HG02571 (cell line): ENCODE data around the gene PDX1.

Source experiments
- ATAC-seq: cut with Tn5 transposase; IDR thresholded peaks from one replicate; pipeline ENCODE4 v1.9.1; 2021; ENCODE audit warnings: mild to moderate bottlenecking, moderate library complexity; ENCODE audit not compliant: unreplicated experiment

PDX1 gene

DNA sequence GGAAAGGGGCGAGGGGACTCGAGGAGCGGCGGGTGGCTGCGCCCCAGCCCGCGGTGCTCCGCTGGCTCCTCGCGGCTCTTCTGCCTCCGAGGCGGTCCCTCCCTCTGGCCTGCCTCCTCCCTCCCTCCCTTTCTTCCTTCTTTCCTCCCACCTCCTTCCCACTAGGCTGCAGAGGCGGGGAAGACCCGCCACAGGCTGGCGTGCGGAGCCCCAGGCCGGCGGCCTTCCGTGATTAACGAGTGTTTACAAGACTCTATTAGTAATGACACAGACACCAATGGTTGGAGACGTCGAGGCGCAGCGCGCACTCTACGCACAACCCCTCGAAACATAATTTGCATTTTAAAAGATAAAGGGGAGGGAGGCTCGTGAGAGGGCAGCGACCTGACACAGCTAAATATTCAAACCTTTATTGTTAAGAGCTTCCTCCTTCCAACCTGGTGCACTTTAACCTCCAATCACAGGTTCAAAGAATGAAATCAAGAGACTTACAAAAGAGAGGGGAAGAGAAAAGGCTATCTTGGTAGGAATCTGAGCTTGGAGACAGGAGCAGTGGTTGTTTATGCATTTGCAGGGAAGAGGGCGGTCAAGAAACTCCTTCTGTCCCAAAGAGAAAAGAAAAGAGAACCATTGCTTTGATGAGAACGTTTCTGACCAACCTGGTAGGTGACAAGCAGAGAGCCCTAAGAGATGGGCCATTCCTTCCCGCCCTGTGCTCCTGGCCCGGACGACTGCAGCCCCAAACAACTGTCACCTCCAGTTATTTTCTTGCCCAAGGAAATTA is 49.5 kb downstream of the PDX1 start, which contains the start of gene CDX2:
Gene CDX2, minus strand, starts transcription at position 234 of the 784 bp plus-strand sequence. CDS start 309 bp downstream, outside the sequence.
- no peak for ATAC-seq

DNA sequence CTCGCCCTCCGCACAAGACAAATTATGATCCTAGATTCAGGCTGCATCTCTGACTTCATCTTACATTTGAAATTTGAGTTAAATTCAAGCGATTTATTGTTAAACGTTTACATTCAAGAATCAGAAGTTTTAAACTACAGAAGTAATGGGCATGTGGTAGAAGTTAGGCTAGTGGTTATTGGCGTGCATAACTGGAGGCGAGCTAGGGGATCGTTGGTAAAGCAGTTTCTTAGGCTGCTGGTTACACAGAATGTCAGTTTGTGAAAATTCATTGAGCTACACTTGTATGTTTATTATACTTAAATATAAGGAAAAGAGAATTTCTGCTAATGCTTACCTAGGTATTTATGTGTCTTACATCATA is 50.0 kb downstream of the PDX1 start:
- ATAC-seq: no peak

GRCh38 chr13:27970382-27971235 is 50.8 kb downstream of the PDX1 start:
- ATAC-seq: no peak

- ATAC-seq: no peak
Measured at GRCh38 chr13:27971236-27971645, 51.4 kb downstream of the PDX1 start.

DNA sequence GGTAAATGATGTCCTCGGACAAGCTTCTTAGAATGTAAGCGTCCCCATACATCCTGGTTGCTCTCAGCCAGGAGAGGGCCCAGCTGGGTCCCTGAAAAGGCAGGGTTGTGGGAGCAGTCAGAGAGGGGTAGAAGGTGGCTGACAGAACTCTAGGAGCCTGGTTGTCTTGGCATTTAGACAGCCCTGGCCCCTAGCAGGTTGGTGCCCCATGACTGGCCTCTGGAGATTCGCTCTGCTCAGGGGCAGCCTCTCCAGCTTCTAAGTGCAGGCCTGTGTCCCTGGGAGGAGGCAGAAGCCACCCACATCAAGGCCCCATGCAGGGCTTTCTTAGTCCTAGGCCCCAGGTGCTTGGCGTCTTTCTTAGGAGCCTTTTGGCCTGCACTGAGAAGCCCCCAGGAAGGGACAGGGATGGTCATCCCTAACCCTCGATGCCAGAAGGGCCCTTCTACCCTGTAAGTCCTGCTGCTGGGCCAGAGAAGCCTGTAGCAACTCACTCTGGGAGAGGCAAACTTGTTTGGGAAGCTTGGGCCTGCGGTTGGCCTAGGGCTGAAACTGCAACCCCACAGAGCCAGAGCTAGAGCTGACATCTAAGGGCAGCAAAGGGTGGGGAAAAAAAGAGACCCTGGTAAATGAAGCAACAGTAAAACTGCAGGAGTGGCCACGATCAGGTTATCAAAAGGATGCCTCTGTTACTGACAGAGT is 52.1 kb downstream of the PDX1 start:
- no peak for ATAC-seq

GRCh38 chr13:27972478-27972820 is 52.6 kb downstream of the PDX1 start:
- no peak for ATAC-seq

- ATAC-seq: no peak
Measured at GRCh38 chr13:27973291-27973690, 53.5 kb downstream of the PDX1 start.

DNA sequence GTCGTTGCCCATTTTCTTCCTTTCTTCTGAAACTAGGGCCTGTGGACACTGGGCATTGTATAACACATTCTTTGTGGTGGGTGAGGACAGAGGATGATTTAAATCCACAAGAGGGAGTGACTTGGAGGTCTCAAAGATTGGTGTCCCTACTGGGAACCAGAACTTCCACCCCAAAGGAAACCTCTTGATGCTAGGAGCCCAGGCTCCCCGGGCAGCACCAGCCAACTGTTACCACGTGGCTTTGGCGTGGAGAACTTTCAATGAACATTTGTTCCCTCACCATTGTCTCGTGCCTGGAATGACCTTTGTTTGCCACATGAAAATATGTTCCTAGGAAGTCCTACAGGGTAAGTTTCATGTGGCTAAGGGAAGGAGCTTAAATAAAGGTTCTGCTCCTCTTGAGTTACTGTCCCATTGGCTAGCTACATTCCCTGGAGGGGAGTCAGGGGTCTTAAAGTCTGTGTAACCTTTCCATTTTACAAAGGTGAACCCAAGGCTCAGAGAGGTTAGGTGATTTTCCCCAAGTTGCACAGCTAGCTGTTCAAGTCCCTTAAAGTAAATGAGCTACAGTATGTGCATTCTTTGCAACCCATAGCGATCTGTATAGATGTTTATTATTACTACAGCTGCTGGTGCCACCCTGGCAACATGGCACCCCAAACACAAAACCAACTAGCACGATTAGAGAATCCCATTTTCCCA is 54.3 kb downstream of the PDX1 start:
- ATAC-seq: no peak
